Right lobe of liver (tissue), 6 donors: ENCODE results near the gene GARIN5A. TPM values are rescaled to one million over a fixed set of nuclear protein-coding genes. Genes with fewer than 3 reads are reported as not detected.

ENCODE experiments used
- ATAC-seq, 4 donors: fragments of 200-7000 bp; cut with Tn5 transposase; one replicate each; pipeline ENCODE4 v1.9.1; 2020; ENCODE audit warnings: mild to moderate bottlenecking in 4 of 4, moderate library complexity in 4 of 4
- DNase-seq, 3 donors: peaks; one replicate each; pipeline ENCODE4 v3.0.0-alpha.2; 2020
- H3K27ac ChIP-seq, 3 donors: fragments of 200-600 bp; one replicate each; pipeline ENCODE4 v1.8.0; 2022
- H3K27me3 ChIP-seq, 2 donors: fragments of 200-600 bp; one replicate each; pipeline ENCODE4 v1.8.0; 2022
- H3K36me3 ChIP-seq, 4 donors: fragments of 200-600 bp; sonication (generic) in 1 of 4; one replicate each; pipeline versions ENCODE4 v1.5.1 to v1.8.0; 2017 to 2022; ENCODE audit warnings: control low read depth in 1 of 4
- H3K4me1 ChIP-seq, 4 donors: fragments of 200-600 bp; sonication (generic) in 1 of 4; one replicate each; pipeline versions ENCODE4 v1.5.1 to v1.8.0; 2017 to 2022; ENCODE audit warnings: control low read depth in 1 of 4
- H3K4me3 ChIP-seq, 3 donors: fragments of 200-600 bp; one replicate each; pipeline ENCODE4 v1.8.0; 2022
- H3K9me3 ChIP-seq, 4 donors: fragments of 200-600 bp; sonication (generic) in 1 of 4; one replicate each; pipeline versions ENCODE4 v1.5.1 to v1.8.0; 2017 to 2022; ENCODE audit warnings: control low read depth in 1 of 4
- POLR2A ChIP-seq: fragments of 450-650 bp; IDR thresholded peaks from one replicate; pipeline ENCODE4 v1.6.1; 2017; ENCODE audit warnings: antibody characterized with exemption, mild to moderate bottlenecking
- WGBS: methylation state at CpG from one replicate; pipeline ENCODE4 v1.1.6; 2018; ENCODE audit warnings: low coverage, low lambda C conversion rate; ENCODE audit not compliant: insufficient coverage; ENCODE audit errors: missing lambda C conversion rate; 5-methylcytosine and 5-hydroxymethylcytosine counted together
- intact Hi-C, 2 donors: fragments of 100-400 bp; cut with DNase I; formaldehyde crosslinking; loops; one replicate each; pipeline versions ENCODE4 v1.11.2 to v1.14.1; 2022
- total RNA-seq, 6 experiments: library from RNA; depleted of rRNA in 2 of 6; stranded (reverse); fragments of >200 nt in 2 of 6; fragmentation: NEBNext Ultra II Directional in 3 of 6; extraction: Animal tissue kit (Norgen Biotek cat#: 25700) in 3 of 6; gene quantifications; one replicate each; pipeline versions ENCODE4 v1.1.0 to v1.2.4, GENCODE V29; 2016 to 2023
- TF ChIP-seq, protein P1 (sequence below), 4 donors: fragments of 200-600 bp in 3 of 4; fragments of 450-650 bp in 1 of 4; IDR thresholded peaks; one replicate each; pipeline versions ENCODE4 v1.5.1 to v1.8.0; 2016 to 2022; ENCODE audit warnings: antibody characterized with exemption in 4 of 4, mild to moderate bottlenecking in 2 of 4
- donor health status: DM: no; HTN: yes; CAD: no.
- donor health status: DM: no; HTN: no; CAD: no.
- donor health status: DM: no; HTN: no; CAD: no.
- donor health status: DM: no; HTN: yes; CAD: no.
- donor health status: DM: no; HTN: yes; CAD: no.

The GARIN5A gene
- total RNA-seq, 6 experiments from 2014 or later: 0.68 to 2.3 (median 1.5) TPM

DNA sequence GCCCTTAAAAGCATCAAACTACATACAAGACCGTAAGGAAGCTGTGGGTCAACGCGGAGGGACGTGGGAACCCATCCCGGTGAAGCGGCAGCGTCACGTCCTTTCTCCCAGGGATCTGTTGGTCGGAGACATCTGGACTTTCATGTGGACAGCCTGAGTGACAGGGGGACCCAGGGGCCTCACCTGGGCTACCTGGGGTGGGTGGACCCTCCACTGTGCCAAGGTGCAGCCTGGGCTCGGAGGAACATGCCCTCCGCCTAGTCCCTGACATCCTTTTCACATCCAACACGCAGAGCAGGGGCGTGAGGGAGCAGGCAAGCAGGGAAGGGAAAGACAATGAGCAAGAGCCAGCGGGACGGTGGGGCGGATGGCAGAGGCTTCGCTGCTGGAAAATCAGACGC is 13.8 kb upstream of the GARIN5A start:
- intact Hi-C loops: no loop called here
- DNase-seq (peak in 1 of 3 donors; percentile 35), ATAC-seq (no peak)
- Histone ChIP-seq H3K4me3 (no peak overlapping the region), H3K27me3 (no peaks in the 10 kb centered on the region), H3K36me3 (no peaks in the 10 kb centered on the region), H3K27ac (no peak overlapping the region), H3K4me1 (no peaks in the 10 kb centered on the region), H3K9me3 (no peaks in the 10 kb centered on the region)
- TF ChIP-seq POLR2A: no peak
- TF ChIP-seq, protein P1, sequence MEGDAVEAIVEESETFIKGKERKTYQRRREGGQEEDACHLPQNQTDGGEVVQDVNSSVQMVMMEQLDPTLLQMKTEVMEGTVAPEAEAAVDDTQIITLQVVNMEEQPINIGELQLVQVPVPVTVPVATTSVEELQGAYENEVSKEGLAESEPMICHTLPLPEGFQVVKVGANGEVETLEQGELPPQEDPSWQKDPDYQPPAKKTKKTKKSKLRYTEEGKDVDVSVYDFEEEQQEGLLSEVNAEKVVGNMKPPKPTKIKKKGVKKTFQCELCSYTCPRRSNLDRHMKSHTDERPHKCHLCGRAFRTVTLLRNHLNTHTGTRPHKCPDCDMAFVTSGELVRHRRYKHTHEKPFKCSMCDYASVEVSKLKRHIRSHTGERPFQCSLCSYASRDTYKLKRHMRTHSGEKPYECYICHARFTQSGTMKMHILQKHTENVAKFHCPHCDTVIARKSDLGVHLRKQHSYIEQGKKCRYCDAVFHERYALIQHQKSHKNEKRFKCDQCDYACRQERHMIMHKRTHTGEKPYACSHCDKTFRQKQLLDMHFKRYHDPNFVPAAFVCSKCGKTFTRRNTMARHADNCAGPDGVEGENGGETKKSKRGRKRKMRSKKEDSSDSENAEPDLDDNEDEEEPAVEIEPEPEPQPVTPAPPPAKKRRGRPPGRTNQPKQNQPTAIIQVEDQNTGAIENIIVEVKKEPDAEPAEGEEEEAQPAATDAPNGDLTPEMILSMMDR (IDR thresholded peaks at IDR 0.05): no peak
- 86% methylated on average over 11 of the region's 18 CpGs for WGBS

DNA sequence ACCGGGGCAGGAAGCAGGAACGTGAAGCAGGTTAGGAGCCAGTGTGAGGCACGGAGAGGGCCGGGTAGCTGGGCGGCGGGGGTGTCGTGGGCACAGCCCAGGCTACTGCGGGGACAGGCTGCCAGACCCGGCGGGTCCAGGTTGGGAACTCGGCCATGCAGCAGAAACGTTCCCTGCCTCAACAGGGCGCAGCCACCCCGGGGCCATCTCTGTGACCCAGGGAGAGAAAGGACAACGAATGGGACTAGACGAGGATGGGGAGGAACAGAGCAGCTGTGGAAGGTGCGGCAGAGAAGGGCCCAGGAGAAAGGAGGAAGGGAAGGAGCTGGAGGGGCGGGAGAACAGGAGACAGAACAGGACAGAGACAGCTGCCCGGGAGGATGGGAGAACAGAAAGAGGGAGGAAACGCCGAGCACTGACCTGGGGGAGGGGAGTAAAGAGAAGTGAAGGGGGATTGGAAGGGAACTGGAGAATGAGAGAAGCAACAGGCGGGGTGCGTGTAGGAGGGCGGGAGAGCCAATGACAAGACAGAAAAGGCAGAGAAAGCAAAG is 12.9 kb upstream of the GARIN5A start:
- DNase-seq: peak in 2 of 3 donors; percentile 40
- H3K36me3 ChIP-seq: no peaks in the 10 kb centered on the region
- intact Hi-C loops: no loop called here
- H3K27ac ChIP-seq: no peak overlapping the region
- H3K4me1 ChIP-seq: no peaks in the 10 kb centered on the region
- H3K27me3 ChIP-seq: no peaks in the 10 kb centered on the region
- H3K4me3 ChIP-seq: no peak overlapping the region
- ATAC-seq: peak in 3 of 4 donors; percentile 7 to 58 (median 37)
- H3K9me3 ChIP-seq: no peaks in the 10 kb centered on the region
- 36% methylated on average over 12 of the region's 24 CpGs for WGBS
- no peak for TF ChIP-seq POLR2A
- TF ChIP-seq, protein P1 (IDR thresholded peaks at IDR 0.05): no peak

DNA sequence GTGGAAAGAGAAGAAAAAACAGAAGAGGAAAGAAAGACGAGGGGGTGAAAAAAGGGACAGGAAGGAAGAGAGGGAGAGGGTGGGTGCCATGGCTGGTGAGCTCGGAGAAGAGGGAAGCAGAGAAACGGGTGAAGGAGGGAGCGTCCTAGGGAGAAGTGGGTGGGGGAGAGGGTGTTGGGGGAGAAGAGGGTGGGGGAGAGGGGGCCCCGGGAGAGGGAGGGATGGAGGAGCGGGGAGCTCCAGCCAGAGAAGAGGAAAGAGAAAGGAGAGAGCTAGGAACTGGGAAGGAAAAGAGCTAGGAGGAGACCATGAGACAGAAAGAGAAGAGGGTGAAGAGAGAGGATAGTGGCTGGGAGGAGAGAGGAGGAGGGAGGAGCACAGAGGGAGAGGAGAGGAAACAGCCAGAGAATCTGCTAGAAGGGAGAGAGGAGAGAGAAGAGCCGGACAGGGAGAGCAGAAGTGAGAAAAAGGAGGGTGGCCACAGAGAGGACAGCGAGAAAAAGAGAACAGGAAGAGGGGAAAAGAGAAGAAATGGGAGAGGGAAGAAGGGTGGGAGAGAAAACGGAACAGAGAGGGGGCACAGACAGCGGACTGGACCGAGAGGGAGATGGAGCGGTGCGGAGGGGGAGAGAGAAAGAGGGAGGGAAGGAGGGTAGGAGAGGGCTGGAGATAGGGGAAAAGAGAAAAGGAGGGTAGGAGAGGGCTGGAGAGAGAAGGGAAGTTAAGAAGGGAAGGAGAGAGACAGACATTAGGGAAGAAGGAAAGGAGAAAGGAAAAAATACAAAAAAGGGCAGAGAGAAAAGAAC is 11.9 kb upstream of the GARIN5A start:
- Histone ChIP-seq H3K27ac (no peak overlapping the region), H3K36me3 (no peaks in the 10 kb centered on the region), H3K4me3 (no peak overlapping the region), H3K4me1 (no peaks in the 10 kb centered on the region), H3K9me3 (no peaks in the 10 kb centered on the region), H3K27me3 (no peaks in the 10 kb centered on the region)
- DNase-seq: peak in 1 of 3 donors; percentile 15
- 25% methylated on average over 13 of the region's 13 CpGs for WGBS
- intact Hi-C loops: no loop called here
- TF ChIP-seq, protein P1 (IDR thresholded peaks at IDR 0.05): no peak
- TF ChIP-seq POLR2A: no peak
- peak in 2 of 4 donors; percentile 10 to 45 for ATAC-seq

DNA sequence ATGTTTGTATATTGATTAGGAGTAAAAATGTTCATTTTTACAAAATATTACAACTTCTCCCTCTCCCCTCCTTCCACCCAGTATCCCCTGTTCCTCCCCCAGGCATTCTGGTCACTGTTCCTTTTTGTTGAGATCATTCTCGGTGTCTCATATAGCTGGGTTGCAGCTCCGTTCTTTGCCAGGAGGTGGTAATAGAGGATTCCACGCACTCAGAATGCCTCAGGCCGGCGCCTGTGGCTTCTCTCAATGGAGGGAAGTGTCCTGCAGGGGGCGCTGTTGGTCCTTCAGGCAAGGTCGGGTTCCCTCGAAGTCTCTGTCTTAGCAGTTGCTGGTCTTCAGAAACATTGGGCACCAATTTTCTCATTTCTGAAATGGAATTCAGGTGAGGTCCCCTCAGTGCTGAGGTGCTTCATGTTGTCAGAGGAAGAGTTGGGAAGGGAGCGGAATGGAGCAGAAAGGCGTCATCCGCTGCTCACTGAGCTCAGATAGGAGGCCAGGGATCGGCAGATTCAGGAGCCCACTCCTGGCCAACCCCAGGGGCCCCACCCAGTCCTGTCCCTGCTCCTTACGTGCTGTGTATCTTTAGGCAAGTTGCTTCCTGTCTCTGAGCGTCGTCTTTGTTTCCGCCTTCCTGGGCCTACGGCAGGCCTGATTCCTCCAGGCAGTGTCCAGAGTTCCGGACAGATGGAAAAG is 10.3 kb upstream of the GARIN5A start:
- Histone ChIP-seq H3K36me3 (no peaks in the 10 kb centered on the region), H3K9me3 (no peaks in the 10 kb centered on the region), H3K4me1 (no peaks in the 10 kb centered on the region), H3K27me3 (no peaks in the 10 kb centered on the region), H3K27ac (no peak overlapping the region), H3K4me3 (no peak overlapping the region)
- peak in 1 of 3 donors; percentile 45 for DNase-seq
- intact Hi-C loops: no loop called here
- ATAC-seq: no peak
- WGBS: 72% methylated on average over 9 of the region's 18 CpGs
- TF ChIP-seq, protein P1 (IDR thresholded peaks at IDR 0.05): peak; percentile 25 to 43 (median 29)
- TF ChIP-seq POLR2A: no peak
